Calu3 (cell line): ENCODE data around the gene STIMATE. TPM values are rescaled to one million over a fixed set of nuclear protein-coding genes. Genes with fewer than 3 reads are reported as not detected.

ENCODE experiments used
- BruUV-seq: library from RNA; stranded (reverse); fragments of 400-500 nt; replicated peaks from 2 replicates; lab custom pipeline; 2021; lab: Mats Ljungman, UMichigan
- CTCF ChIA-PET: fragments of 300-600 bp; sonication (Branson Sonifier 250); formaldehyde crosslinking; loops from one replicate; lab custom pipeline; 2022; ENCODE audit warnings: antibody characterized with exemption; lab: Charles Lee
- DNase-seq: peaks from one replicate; pipeline ENCODE4 v3.0.0; 2022
- H3K27ac Mint-ChIP-seq: one replicate; pipeline ENCODE4 v1.8.0; 2022; ENCODE audit warnings: mixed read lengths; ENCODE audit not compliant: unreplicated experiment
- H3K27me3 Mint-ChIP-seq: one replicate; pipeline ENCODE4 v1.8.0; 2022; ENCODE audit warnings: mixed read lengths; ENCODE audit not compliant: unreplicated experiment
- H3K36me3 Mint-ChIP-seq: one replicate; pipeline ENCODE4 v1.8.0; 2022; ENCODE audit warnings: mild to moderate bottlenecking, moderate library complexity, mixed read lengths; ENCODE audit not compliant: insufficient read depth, unreplicated experiment
- H3K4me1 Mint-ChIP-seq: one replicate; pipeline ENCODE4 v1.8.0; 2022; ENCODE audit warnings: mild to moderate bottlenecking, low read depth, mixed read lengths; ENCODE audit not compliant: unreplicated experiment
- H3K4me3 Mint-ChIP-seq: one replicate; pipeline ENCODE4 v1.8.0; 2022; ENCODE audit warnings: mild to moderate bottlenecking, low read depth, moderate library complexity, mixed read lengths; ENCODE audit not compliant: unreplicated experiment
- H3K9me3 Mint-ChIP-seq: one replicate; pipeline ENCODE4 v1.8.0; 2022; ENCODE audit warnings: low read depth, mixed read lengths; ENCODE audit not compliant: unreplicated experiment
- intact Hi-C: fragments of 100-400 bp; cut with micrococcal nuclease; formaldehyde crosslinking; loops from one replicate; pipeline ENCODE4 v1.10.0; 2022; ENCODE audit not compliant: unreplicated experiment
- total RNA-seq: library from RNA; stranded (reverse); gene quantifications from 2 replicates; pipeline ENCODE4 v1.2.3, GENCODE V29; 2022
- TF ChIP-seq, protein P1 (sequence below): fragments of 200-600 bp; IDR thresholded peaks from one replicate; pipeline ENCODE4 v1.8.0; 2022; ENCODE audit warnings: antibody characterized with exemption; ENCODE audit not compliant: unreplicated experiment

Gene STIMATE
- total RNA-seq, 1 experiment from 2014 or later: 11.7 TPM

DNA sequence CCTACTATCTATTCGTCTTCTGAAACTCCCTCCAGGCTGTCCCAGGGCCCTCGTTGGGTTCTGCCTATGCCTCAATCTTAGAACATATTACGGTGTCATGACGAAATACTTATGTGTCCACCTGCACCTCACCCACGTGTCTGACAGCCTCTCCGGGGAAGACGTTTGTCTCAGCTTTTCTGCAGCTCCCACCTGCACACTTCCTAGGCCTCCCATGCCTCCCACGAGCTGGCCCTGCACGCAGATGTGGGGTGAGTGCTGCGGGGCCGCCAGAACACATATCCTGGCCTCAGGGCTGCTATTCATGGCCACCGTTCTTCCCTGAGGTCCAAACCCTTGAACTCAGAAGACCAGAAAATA, 55.4 kb downstream of the STIMATE start:
- no peaks in the 10 kb centered on the region for H3K36me3 Mint-ChIP-seq
- H3K4me1 Mint-ChIP-seq: no peaks in the 10 kb centered on the region
- CTCF ChIA-PET: no interaction called here
- TF ChIP-seq, protein P1, sequence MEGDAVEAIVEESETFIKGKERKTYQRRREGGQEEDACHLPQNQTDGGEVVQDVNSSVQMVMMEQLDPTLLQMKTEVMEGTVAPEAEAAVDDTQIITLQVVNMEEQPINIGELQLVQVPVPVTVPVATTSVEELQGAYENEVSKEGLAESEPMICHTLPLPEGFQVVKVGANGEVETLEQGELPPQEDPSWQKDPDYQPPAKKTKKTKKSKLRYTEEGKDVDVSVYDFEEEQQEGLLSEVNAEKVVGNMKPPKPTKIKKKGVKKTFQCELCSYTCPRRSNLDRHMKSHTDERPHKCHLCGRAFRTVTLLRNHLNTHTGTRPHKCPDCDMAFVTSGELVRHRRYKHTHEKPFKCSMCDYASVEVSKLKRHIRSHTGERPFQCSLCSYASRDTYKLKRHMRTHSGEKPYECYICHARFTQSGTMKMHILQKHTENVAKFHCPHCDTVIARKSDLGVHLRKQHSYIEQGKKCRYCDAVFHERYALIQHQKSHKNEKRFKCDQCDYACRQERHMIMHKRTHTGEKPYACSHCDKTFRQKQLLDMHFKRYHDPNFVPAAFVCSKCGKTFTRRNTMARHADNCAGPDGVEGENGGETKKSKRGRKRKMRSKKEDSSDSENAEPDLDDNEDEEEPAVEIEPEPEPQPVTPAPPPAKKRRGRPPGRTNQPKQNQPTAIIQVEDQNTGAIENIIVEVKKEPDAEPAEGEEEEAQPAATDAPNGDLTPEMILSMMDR: no peak
- DNase-seq: no peak
- H3K4me3 Mint-ChIP-seq: no peak overlapping the region
- intact Hi-C loops: no loop called here
- BruUV-seq: no TSS peak
- H3K27ac Mint-ChIP-seq: no peak overlapping the region
- H3K27me3 Mint-ChIP-seq: no peaks in the 10 kb centered on the region
- no peaks in the 10 kb centered on the region for H3K9me3 Mint-ChIP-seq

DNA sequence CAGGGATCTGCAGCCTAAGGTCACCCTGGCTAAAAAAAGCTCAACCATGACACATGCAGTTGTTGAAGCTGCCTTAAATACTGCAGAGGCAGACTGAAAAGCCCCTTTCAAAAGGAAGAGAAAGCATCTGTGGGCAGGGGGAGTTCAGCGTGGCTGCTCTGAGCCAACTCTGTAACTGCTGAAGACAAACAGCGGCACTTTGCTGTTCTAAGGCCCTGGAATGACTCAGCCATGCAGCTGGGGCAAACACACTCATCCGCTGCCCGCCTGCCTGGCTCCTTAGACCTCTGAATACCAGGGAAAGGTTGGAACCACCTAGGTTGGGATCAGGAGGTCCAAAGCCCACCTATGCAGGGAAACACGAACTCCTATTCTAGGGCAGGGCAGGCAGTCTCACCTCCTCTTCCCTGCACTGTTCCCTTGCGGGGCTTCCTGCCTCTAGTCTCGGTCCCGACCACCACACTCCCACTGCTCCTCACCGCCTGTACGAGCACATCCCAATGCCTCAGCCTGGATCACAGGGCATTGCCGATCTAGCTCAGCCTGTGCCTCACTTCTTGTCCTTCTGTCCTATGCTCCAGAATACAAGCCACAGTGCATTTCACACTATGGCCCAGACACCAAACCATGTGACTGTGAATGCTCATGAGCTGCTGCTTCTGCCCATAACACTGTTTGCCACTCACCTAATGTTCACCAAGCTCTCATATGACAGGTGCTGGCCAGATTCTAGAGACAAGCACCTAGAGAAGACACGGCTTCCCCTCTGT, 56.0 kb downstream of the STIMATE start:
- Mint-ChIP-seq H3K27ac (no peak overlapping the region), H3K4me3 (no peak overlapping the region), H3K27me3 (no peaks in the 10 kb centered on the region), H3K36me3 (no peaks in the 10 kb centered on the region), H3K9me3 (no peaks in the 10 kb centered on the region), H3K4me1 (no peaks in the 10 kb centered on the region)
- intact Hi-C loops: no loop called here
- TF ChIP-seq, protein P1: no peak
- no TSS peak for BruUV-seq
- no peak for DNase-seq
- CTCF ChIA-PET: no interaction called here

DNA sequence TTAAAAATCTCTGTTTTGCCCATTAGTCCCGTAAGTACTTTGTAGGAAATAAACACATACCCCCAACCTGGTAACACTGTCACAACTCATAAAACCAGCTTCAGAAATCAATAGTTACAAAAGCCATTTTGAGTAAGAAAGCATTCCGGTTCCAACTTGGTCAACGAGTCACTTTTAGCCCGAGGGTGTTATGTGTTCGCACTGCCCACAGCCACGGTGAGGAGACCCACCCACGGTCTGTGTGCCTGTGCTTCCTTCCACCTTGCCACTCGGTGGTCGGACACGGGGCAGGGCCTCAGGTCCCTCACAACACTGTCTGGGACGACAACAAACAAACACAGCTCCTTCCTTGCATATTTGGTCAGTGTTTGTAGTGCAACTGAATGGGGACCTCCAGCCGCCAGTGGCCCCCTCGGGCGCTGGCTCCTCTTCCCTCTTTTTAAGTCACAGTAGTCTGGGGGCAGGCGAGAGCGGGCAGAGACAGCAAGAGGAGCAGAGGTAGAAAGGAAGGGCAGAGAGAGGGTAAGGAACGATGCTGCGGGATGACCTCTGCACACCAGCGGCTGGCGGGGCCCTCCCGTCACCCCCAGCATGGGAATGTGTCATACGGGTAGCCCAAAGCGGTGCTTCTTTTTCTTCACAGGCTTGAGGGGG, 57.3 kb downstream of the STIMATE start:
- intact Hi-C loops: no loop called here
- TF ChIP-seq, protein P1: no peak
- CTCF ChIA-PET: no interaction called here
- H3K36me3 Mint-ChIP-seq: no peaks in the 10 kb centered on the region
- BruUV-seq: no TSS peak
- no peak overlapping the region for H3K27ac Mint-ChIP-seq
- H3K9me3 Mint-ChIP-seq: no peaks in the 10 kb centered on the region
- no peak overlapping the region for H3K4me3 Mint-ChIP-seq
- H3K4me1 Mint-ChIP-seq: no peaks in the 10 kb centered on the region
- DNase-seq: no peak
- H3K27me3 Mint-ChIP-seq: no peaks in the 10 kb centered on the region

DNA sequence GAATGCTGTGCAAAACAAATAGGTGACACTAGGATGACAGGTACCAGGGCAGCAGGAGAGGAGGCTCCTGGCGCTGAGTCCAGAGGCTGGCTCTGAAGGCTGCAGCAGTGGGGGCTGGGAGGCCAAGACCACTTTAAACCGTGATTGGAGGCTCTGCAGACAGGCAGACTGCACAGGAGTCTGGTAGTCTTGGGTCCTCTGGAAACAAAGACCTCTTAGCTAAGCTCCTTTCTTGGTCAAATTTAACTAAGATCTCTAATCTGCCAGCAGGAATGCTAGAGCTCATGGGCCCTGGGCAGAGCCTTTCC, 58.1 kb downstream of the STIMATE start:
- H3K27me3 Mint-ChIP-seq: no peaks in the 10 kb centered on the region
- no peaks in the 10 kb centered on the region for H3K4me1 Mint-ChIP-seq
- H3K4me3 Mint-ChIP-seq: no peak overlapping the region
- H3K9me3 Mint-ChIP-seq: no peaks in the 10 kb centered on the region
- H3K27ac Mint-ChIP-seq: no peak overlapping the region
- TF ChIP-seq, protein P1: no peak
- H3K36me3 Mint-ChIP-seq: no peaks in the 10 kb centered on the region
- no TSS peak for BruUV-seq
- DNase-seq: no peak
- CTCF ChIA-PET: no interaction called here
- intact Hi-C loops: no loop called here
